GM20000 (cell line): ENCODE results near the gene LINC01488.

Experiments used
- DNase-seq: peaks from one replicate; pipeline ENCODE4 v3.0.0; 2012; ENCODE audit warnings: low spot score
- CTCF ChIP-seq: IDR thresholded peaks from 2 replicates; pipeline ENCODE4 v1.5.1; 2012; ENCODE audit warnings: mild to moderate bottlenecking, control low read depth; ENCODE audit errors: extremely low read depth, missing control alignments

The LINC01488 gene

GRCh38 chr11:69498614-69499175 is 17.2 kb downstream of the LINC01488 start:
- no peak for TF ChIP-seq CTCF
- DNase-seq = no peak

GRCh38 chr11:69499186-69499917 is 17.9 kb downstream of the LINC01488 start:
- TF ChIP-seq CTCF = no peak
- no peak for DNase-seq

- no peak for TF ChIP-seq CTCF
- DNase-seq = no peak
Observed at GRCh38 chr11:69499918-69500284, 18.4 kb downstream of the LINC01488 start.

GRCh38 chr11:69500285-69501120 is 19.0 kb downstream of the LINC01488 start:
- DNase-seq = no peak
- TF ChIP-seq CTCF = no peak

GRCh38 chr11:69501121-69501489 is 19.6 kb downstream of the LINC01488 start:
- TF ChIP-seq CTCF = no peak
- DNase-seq = no peak

GRCh38 chr11:69501891-69502860 is 20.7 kb downstream of the LINC01488 start:
- no peak for DNase-seq
- TF ChIP-seq CTCF = no peak
